Central memory CD8-positive, alpha-beta T cell (primary cell): ENCODE data around the gene P2RY8.

Experiments used
- ATAC-seq: fragments of 150-1000 bp; cut with Tn5 transposase; replicated peaks from 2 replicates; pipeline ENCODE4 v1.10.0; 2022; ENCODE audit warnings: mild to moderate bottlenecking, moderate FRiP score, moderate number of reproducible peaks; ENCODE audit not compliant: poor library complexity, severe bottlenecking; ENCODE audit errors: extremely low read depth
- DNase-seq, 2 donors: peaks; one replicate each; pipeline ENCODE4 v3.0.0; 2021; ENCODE audit warnings: low spot score in 2 of 2
- H3K27ac Mint-ChIP-seq: one replicate; pipeline ENCODE4 v1.8.0; 2022; ENCODE audit warnings: low read depth, mild to moderate bottlenecking, moderate library complexity, mixed read lengths
- H3K27me3 Mint-ChIP-seq: one replicate; pipeline ENCODE4 v1.8.0; 2022; ENCODE audit warnings: mixed read lengths
- H3K36me3 Mint-ChIP-seq: one replicate; pipeline ENCODE4 v1.8.0; 2022; ENCODE audit warnings: mild to moderate bottlenecking, moderate library complexity, mixed read lengths; ENCODE audit not compliant: insufficient read depth
- H3K4me1 Mint-ChIP-seq: one replicate; pipeline ENCODE4 v1.8.0; 2022; ENCODE audit warnings: mixed read lengths
- H3K4me3 Mint-ChIP-seq: one replicate; pipeline ENCODE4 v1.8.0; 2022; ENCODE audit warnings: mild to moderate bottlenecking, moderate library complexity, mixed read lengths
- H3K9me3 Mint-ChIP-seq: one replicate; pipeline ENCODE4 v1.8.0; 2022; ENCODE audit warnings: mixed read lengths

P2RY8 gene

GRCh38 chrX:1418901-1419544 is 118.0 kb downstream of the P2RY8 start:
- Mint-ChIP-seq H3K27me3 (no peaks in the 10 kb centered on the region), H3K27ac (no peak overlapping the region), H3K4me3 (no peak overlapping the region), H3K9me3 (peaks cover 7% of the 10 kb centered on the region), H3K36me3 (peaks cover 15% of the 10 kb centered on the region), H3K4me1 (peaks cover 13% of the 10 kb centered on the region)
- ATAC-seq = no peak
- DNase-seq = no peak

- Mint-ChIP-seq H3K36me3 (peaks cover 17% of the 10 kb centered on the region), H3K9me3 (peaks cover 7% of the 10 kb centered on the region), H3K27ac (no peak overlapping the region), H3K27me3 (no peaks in the 10 kb centered on the region), H3K4me1 (peaks cover 19% of the 10 kb centered on the region), H3K4me3 (no peak overlapping the region)
- no peak for DNase-seq
- ATAC-seq = no peak
These were observed 118.8 kb downstream of the P2RY8 start for GRCh38 chrX:1417921-1418771.

- peaks cover 7% of the 10 kb centered on the region for H3K9me3 Mint-ChIP-seq
- H3K4me1 Mint-ChIP-seq = peaks cover 19% of the 10 kb centered on the region
- ATAC-seq (no peak), DNase-seq (no peak)
- H3K4me3 Mint-ChIP-seq = no peak overlapping the region
- H3K27me3 Mint-ChIP-seq = no peaks in the 10 kb centered on the region
- peaks cover 22% of the 10 kb centered on the region for H3K36me3 Mint-ChIP-seq
- H3K27ac Mint-ChIP-seq = no peak overlapping the region
These were observed 119.8 kb downstream of the P2RY8 start for GRCh38 chrX:1416965-1417760.

- Mint-ChIP-seq H3K36me3 (peaks cover 23% of the 10 kb centered on the region), H3K4me3 (no peak overlapping the region)
- DNase-seq = no peak
These were observed 120.6 kb downstream of the P2RY8 start for GRCh38 chrX:1416327-1416784.

More at GRCh38 chrX:1416327-1416784, 120.6 kb downstream of the P2RY8 start:
- no peak overlapping the region for H3K27ac Mint-ChIP-seq
- H3K4me1 Mint-ChIP-seq = peaks cover 19% of the 10 kb centered on the region
- H3K27me3 Mint-ChIP-seq = no peaks in the 10 kb centered on the region
- no peak for ATAC-seq
- peaks cover 7% of the 10 kb centered on the region for H3K9me3 Mint-ChIP-seq
